Subcutaneous adipose tissue (tissue), 4 donors: ENCODE results near the gene PRR5. TPM values are rescaled to one million over a fixed set of nuclear protein-coding genes. Genes with fewer than 3 reads are reported as not detected.

Source experiments
- CTCF ChIP-seq: fragments of 450-650 bp; IDR thresholded peaks from one replicate; pipeline ENCODE4 v1.5.1; 2016; ENCODE audit warnings: low read depth, mild to moderate bottlenecking, control low read depth, antibody characterized with exemption, moderate library complexity
- total RNA-seq, 4 donors: library from RNA; depleted of rRNA; stranded (reverse); fragments of >200 nt; gene quantifications; one replicate each; pipeline ENCODE4 v1.1.0, GENCODE V29; 2016

The PRR5 gene
- total RNA-seq, 4 donors from 2014 or later: 14.3 to 152 (median 30.3) TPM

GRCh38 chr22:44740307-44740706 is 38.3 kb downstream of the PRR5 start:
- no peak for TF ChIP-seq CTCF

DNA sequence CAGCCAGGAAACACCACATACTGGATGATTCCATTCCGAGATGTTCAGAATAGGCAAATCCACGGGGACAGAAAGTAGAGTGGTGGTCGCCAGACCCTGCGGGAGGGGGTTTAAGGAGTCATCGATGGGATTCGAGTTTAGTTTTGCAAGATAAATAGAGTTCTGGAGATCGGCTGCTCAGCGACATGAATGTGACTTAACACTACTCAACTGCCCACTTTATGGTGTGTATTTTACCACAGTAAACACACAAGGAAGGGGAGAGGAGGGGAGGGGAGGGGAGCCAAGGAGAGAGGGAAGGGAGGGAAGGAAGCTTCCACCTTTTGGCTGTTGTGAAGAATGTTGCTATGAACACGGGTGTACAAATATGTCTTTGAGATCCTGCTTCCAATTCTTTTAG is 39.9 kb downstream of the PRR5 start:
- no peak for TF ChIP-seq CTCF

- no peak for TF ChIP-seq CTCF
Observed at GRCh38 chr22:44743247-44743646, 41.2 kb downstream of the PRR5 start.

- no peak for TF ChIP-seq CTCF
Observed at GRCh38 chr22:44743804-44744211, 41.8 kb downstream of the PRR5 start.

- TF ChIP-seq CTCF: no peak
Observed at GRCh38 chr22:44745853-44746789, 44.1 kb downstream of the PRR5 start.

DNA sequence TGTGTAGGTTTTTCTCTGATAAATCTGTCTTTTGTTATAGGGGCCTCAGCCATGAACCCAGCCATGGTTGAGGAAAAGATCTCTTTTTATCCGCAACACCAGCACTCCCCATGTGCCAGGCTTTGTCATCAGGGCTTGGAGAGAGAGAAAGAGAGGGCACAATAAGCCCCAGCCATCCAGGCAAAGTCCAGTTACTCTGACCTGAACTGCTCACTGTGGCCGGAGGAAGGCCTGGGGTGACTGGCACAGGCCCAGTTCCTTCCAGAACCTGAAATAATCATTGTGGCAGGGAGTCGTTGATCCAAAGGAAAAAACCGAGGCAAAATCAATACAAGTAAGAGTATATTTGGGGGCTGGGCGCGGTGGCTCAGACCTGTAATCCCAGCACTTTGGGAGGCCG is 46.5 kb downstream of the PRR5 start:
- TF ChIP-seq CTCF: no peak

GRCh38 chr22:44750481-44750880 is 48.5 kb downstream of the PRR5 start:
- no peak for TF ChIP-seq CTCF
